ENCODE data around the gene RAB10.

- TF ChIP-seq CTCF (optimal IDR thresholded peaks at IDR 0.05 in 1 of 3, IDR thresholded peaks at IDR 0.05 in 1 of 3, conservative IDR thresholded peaks at IDR 0.05 in 1 of 3; ENCODE audit: extremely low read depth in 1 of 3, insufficient read depth in 2 of 3, low read length in 3 of 3), result no peak
- no peak for TF ChIP-seq EZH2 (IDR thresholded peaks at IDR 0.05; ENCODE audit: low read length)
These were observed 34.9 kb downstream of the RAB10 start for GRCh38 chr2:26068602-26069298.

All from keratinocyte (primary cell).